Astrocyte (in vitro differentiated cells and primary cell): Measurements from ENCODE around the gene NUDT13. TPM values are rescaled to one million over a fixed set of nuclear protein-coding genes. Genes with fewer than 3 reads are reported as not detected.

ENCODE experiments used
- DNase-seq: peaks from one replicate; pipeline ENCODE4 v3.0.0-alpha.2; 2010; ENCODE audit warnings: low read depth
- FAIRE-seq: peaks from 2 replicates; lab custom pipeline; 2011; peaks lifted over from hg19 to GRCh38; lab: Jason Lieb, UNC
- H2AFZ ChIP-seq: 2 replicates; pipeline ENCODE4 v1.6.0; 2012; ENCODE audit warnings: low read depth, low read length, inconsistent platforms
- H3K27ac ChIP-seq: 2 replicates; pipeline ENCODE4 v1.5.1; 2011; ENCODE audit warnings: low read depth, low read length, inconsistent platforms
- H3K27me3 ChIP-seq: 2 replicates; pipeline ENCODE4 v1.6.0; 2011; ENCODE audit warnings: low read length, inconsistent platforms; ENCODE audit not compliant: insufficient read depth
- H3K36me3 ChIP-seq: 2 replicates; pipeline ENCODE4 v1.5.1; 2011; ENCODE audit warnings: low read length, inconsistent platforms; ENCODE audit not compliant: insufficient read depth
- H3K4me1 ChIP-seq: 2 replicates; pipeline ENCODE4 v1.5.1; 2011; ENCODE audit warnings: low read length, inconsistent platforms; ENCODE audit not compliant: insufficient read depth
- H3K4me2 ChIP-seq: 2 replicates; pipeline ENCODE4 v1.6.0; 2012; ENCODE audit warnings: low read length, inconsistent platforms
- H3K4me3 ChIP-seq: 2 replicates; pipeline ENCODE4 v1.5.1; 2011; ENCODE audit warnings: low read depth, mild to moderate bottlenecking, low read length, inconsistent platforms; ENCODE audit not compliant: insufficient read depth
- H3K79me2 ChIP-seq: 2 replicates; pipeline ENCODE4 v1.6.0; 2012; ENCODE audit warnings: mild to moderate bottlenecking, low read length, inconsistent platforms; ENCODE audit not compliant: insufficient read depth
- H3K9ac ChIP-seq: 2 replicates; pipeline ENCODE4 v1.6.0; 2012; ENCODE audit warnings: mild to moderate bottlenecking, low read length, inconsistent platforms
- H3K9me3 ChIP-seq: 2 replicates; pipeline ENCODE4 v1.5.1; 2012; ENCODE audit warnings: low read depth, mild to moderate bottlenecking, low read length, inconsistent platforms; ENCODE audit not compliant: insufficient read depth
- H4K20me1 ChIP-seq: 2 replicates; pipeline ENCODE4 v1.6.0; 2012; ENCODE audit warnings: low read length, inconsistent platforms; ENCODE audit not compliant: insufficient read depth
- H3K27ac Mint-ChIP-seq: one replicate; pipeline ENCODE4 v1.8.0; 2021; ENCODE audit warnings: mild to moderate bottlenecking, mixed read lengths; ENCODE audit not compliant: unreplicated experiment
- H3K27me3 Mint-ChIP-seq: one replicate; pipeline ENCODE4 v1.8.0; 2021; ENCODE audit warnings: low read depth, mixed read lengths; ENCODE audit not compliant: unreplicated experiment
- H3K36me3 Mint-ChIP-seq: one replicate; pipeline ENCODE4 v1.8.0; 2021; ENCODE audit warnings: low read depth, mixed read lengths; ENCODE audit not compliant: unreplicated experiment
- H3K4me1 Mint-ChIP-seq: one replicate; pipeline ENCODE4 v1.8.0; 2021; ENCODE audit warnings: low read depth, mixed read lengths; ENCODE audit not compliant: unreplicated experiment
- H3K4me3 Mint-ChIP-seq: one replicate; pipeline ENCODE4 v1.8.0; 2021; ENCODE audit warnings: mild to moderate bottlenecking, moderate library complexity, mixed read lengths; ENCODE audit not compliant: unreplicated experiment
- H3K9me3 Mint-ChIP-seq: one replicate; pipeline ENCODE4 v1.8.0; 2021; ENCODE audit warnings: mild to moderate bottlenecking, mixed read lengths; ENCODE audit not compliant: unreplicated experiment
- CTCF ChIP-seq: IDR thresholded peaks from 2 replicates; pipeline ENCODE4 v1.5.1; 2011; ENCODE audit warnings: low read depth, mild to moderate bottlenecking, inconsistent platforms, low read length, moderate library complexity; ENCODE audit not compliant: insufficient read depth
- EZH2 ChIP-seq: IDR thresholded peaks from 2 replicates; pipeline ENCODE4 v1.6.1; 2012; ENCODE audit warnings: mild to moderate bottlenecking, low read length, inconsistent platforms; ENCODE audit not compliant: insufficient read depth
- total RNA-seq: library from RNA; stranded (reverse); gene quantifications from 2 replicates; pipeline ENCODE4 v1.2.1, GENCODE V29; 2021

The NUDT13 gene
- total RNA-seq, 1 donor from 2014 or later, result 2.4 TPM

- no peak overlapping the region for H3K27ac ChIP-seq
- Mint-ChIP-seq H3K36me3 (peaks cover 4% of the 10 kb centered on the region), H3K27ac (no peak overlapping the region), H3K27me3 (no peaks in the 10 kb centered on the region), H3K4me1 (no peaks in the 10 kb centered on the region), H3K9me3 (no peaks in the 10 kb centered on the region), H3K4me3 (no peak overlapping the region)
- H3K4me3 ChIP-seq, result no peak overlapping the region
- no peaks in the 10 kb centered on the region for H3K27me3 ChIP-seq
- TF ChIP-seq CTCF (no peak), EZH2 (no peak)
- DNase-seq, result no peak
- peaks cover 4% of the 10 kb centered on the region for H3K36me3 ChIP-seq
- H2AFZ ChIP-seq, result no peak overlapping the region
- no peaks in the 10 kb centered on the region for H4K20me1 ChIP-seq
- no peak overlapping the region for H3K4me2 ChIP-seq
- FAIRE-seq, result no peak
- H3K9ac ChIP-seq, result no peak overlapping the region
- peaks cover 3% of the 10 kb centered on the region for H3K79me2 ChIP-seq
- H3K4me1 ChIP-seq, result no peaks in the 10 kb centered on the region
- no peaks in the 10 kb centered on the region for H3K9me3 ChIP-seq
These were observed 64.1 kb downstream of the NUDT13 start for GRCh38 chr10:73174148-73174925.

Other genes with a start within 250 kb of the NUDT13 start
- 0.09 TPM in 1 of 2 replicates, not detected in the other for gene OIT3, start 216.7 kb upstream of the NUDT13 start, total RNA-seq
- gene PLA2G12B, start 155.6 kb upstream of the NUDT13 start, total RNA-seq, result not detected in 2 replicates
- gene P4HA1, start 13.6 kb upstream of the NUDT13 start, total RNA-seq, result 244 and 341 TPM in 2 replicates
- 33.7 and 35.6 TPM in 2 replicates for gene ECD, start 57.6 kb downstream of the NUDT13 start, total RNA-seq
- 14.0 and 14.9 TPM in 2 replicates for gene FAM149B1, start 57.7 kb downstream of the NUDT13 start, total RNA-seq
- gene DNAJC9, start 136.8 kb downstream of the NUDT13 start, total RNA-seq, result 18.9 and 23.3 TPM in 2 replicates
- 57.5 and 67.0 TPM in 2 replicates for gene MRPS16, start 142.2 kb downstream of the NUDT13 start, total RNA-seq
- 1.2 and 1.3 TPM in 2 replicates for gene CFAP70, start 248.4 kb downstream of the NUDT13 start, total RNA-seq